Stimulated activated CD4-positive, alpha-beta T cell treated with anti-CD3 and anti-CD28 coated beads, Interleukin-2, amount 100 ng/mL, for 4 hours (primary cell): ENCODE measurements around the gene MSI1.

Experiments used
- DNase-seq: peaks from one replicate; pipeline ENCODE4 v3.0.0-alpha.2; 2020; ENCODE audit warnings: low read depth

MSI1 gene

GRCh38 chr12:120376934-120377572 is 8.1 kb upstream of the MSI1 start:
- DNase-seq, result no peak

GRCh38 chr12:120376416-120376815 is 7.5 kb upstream of the MSI1 start:
- no peak for DNase-seq

- no peak for DNase-seq
Measured at GRCh38 chr12:120376009-120376408, 7.0 kb upstream of the MSI1 start.

- DNase-seq, result no peak
Measured at GRCh38 chr12:120373683-120374082, 4.7 kb upstream of the MSI1 start.

GRCh38 chr12:120370343-120371243 is 1.6 kb upstream of the MSI1 start:
- DNase-seq, result no peak

- no peak for DNase-seq
Measured at GRCh38 chr12:120369603-120370342, 809 bp upstream of the MSI1 start.

- no peak for DNase-seq
Measured at GRCh38 chr12:120367924-120368788, 808 bp downstream of the MSI1 start.

- DNase-seq, result no peak
Measured at GRCh38 chr12:120367233-120367923, 1.6 kb downstream of the MSI1 start.

GRCh38 chr12:120366845-120367232 is 2.1 kb downstream of the MSI1 start:
- no peak for DNase-seq

GRCh38 chr12:120366341-120366705 is 2.6 kb downstream of the MSI1 start:
- DNase-seq, result no peak

- no peak for DNase-seq
Measured at GRCh38 chr12:120365675-120366340, 3.2 kb downstream of the MSI1 start.

GRCh38 chr12:120364487-120364886 is 4.5 kb downstream of the MSI1 start:
- DNase-seq, result no peak

GRCh38 chr12:120363274-120363855 is 5.6 kb downstream of the MSI1 start:
- no peak for DNase-seq

- DNase-seq, result no peak
Measured at GRCh38 chr12:120362516-120363273, 6.3 kb downstream of the MSI1 start.

- DNase-seq, result no peak
Measured at GRCh38 chr12:120361506-120362208, 7.3 kb downstream of the MSI1 start.

- DNase-seq, result no peak
Measured at GRCh38 chr12:120359128-120359527, 9.8 kb downstream of the MSI1 start.

- no peak for DNase-seq
Measured at GRCh38 chr12:120358412-120359100, 10.4 kb downstream of the MSI1 start.

- DNase-seq, result no peak
Measured at GRCh38 chr12:120357104-120357503, 11.9 kb downstream of the MSI1 start.
